GM13977 (cell line): ENCODE measurements around the gene THADA.

ENCODE experiments used
- DNase-seq: peaks from one replicate; pipeline ENCODE4 v3.0.0; 2012; ENCODE audit warnings: low spot score
- in situ Hi-C: fragments of 300-500 bp; cut with MboI; formaldehyde crosslinking; loops from one replicate; pipeline ENCODE4 v1.12.0; 2022; ENCODE audit warnings: low sequenced_read_pairs, low pct_unique_long_range_greater_than_20kb, mixed read lengths, inconsistent platforms; ENCODE audit not compliant: unreplicated experiment
- TF ChIP-seq, protein P1 (sequence below): IDR thresholded peaks from 2 replicates; pipeline ENCODE4 v1.5.1; 2012; ENCODE audit warnings: mild to moderate bottlenecking, control low read depth; ENCODE audit not compliant: insufficient read depth; ENCODE audit errors: extremely low read depth, missing control alignments

THADA gene

DNA sequence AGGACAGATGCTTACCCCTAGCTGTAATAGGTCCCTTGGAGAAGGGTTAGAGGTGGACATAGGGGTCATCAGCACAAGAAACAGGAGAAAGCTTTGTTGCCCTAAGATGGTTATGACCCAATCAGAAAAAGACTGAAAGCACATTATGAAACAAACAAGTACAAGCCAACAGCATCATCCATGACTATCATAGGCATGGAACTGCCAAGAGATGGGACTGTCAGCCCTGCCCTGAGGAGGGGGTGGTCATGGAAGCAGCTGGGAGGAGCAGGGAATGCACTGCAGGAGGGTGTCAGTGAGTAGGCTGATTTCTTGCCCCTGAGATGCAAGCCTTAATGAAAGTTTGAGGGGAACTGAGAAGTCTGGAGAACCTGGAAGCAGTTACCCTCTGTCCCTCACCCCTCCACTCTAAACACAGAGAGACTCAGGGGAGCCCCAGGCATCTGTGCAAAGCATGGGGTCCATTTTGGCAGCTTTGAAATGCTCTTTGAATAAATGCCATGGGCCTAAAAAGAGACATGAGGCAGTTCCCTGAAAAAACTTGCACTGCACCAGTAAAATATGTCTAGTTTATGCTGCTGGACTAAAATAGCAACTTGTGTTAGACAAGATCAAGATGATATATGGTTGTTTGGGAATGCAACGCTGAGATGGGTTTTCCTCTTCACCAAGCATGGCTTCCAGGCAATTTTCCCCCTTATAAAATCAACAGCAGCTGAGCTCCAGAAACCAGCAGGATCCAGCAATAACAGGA, 246.8 kb downstream of the THADA start:
- DNase-seq, result no peak
- in situ Hi-C loops, result no loop called here
- TF ChIP-seq, protein P1, sequence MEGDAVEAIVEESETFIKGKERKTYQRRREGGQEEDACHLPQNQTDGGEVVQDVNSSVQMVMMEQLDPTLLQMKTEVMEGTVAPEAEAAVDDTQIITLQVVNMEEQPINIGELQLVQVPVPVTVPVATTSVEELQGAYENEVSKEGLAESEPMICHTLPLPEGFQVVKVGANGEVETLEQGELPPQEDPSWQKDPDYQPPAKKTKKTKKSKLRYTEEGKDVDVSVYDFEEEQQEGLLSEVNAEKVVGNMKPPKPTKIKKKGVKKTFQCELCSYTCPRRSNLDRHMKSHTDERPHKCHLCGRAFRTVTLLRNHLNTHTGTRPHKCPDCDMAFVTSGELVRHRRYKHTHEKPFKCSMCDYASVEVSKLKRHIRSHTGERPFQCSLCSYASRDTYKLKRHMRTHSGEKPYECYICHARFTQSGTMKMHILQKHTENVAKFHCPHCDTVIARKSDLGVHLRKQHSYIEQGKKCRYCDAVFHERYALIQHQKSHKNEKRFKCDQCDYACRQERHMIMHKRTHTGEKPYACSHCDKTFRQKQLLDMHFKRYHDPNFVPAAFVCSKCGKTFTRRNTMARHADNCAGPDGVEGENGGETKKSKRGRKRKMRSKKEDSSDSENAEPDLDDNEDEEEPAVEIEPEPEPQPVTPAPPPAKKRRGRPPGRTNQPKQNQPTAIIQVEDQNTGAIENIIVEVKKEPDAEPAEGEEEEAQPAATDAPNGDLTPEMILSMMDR, result no peak

DNA sequence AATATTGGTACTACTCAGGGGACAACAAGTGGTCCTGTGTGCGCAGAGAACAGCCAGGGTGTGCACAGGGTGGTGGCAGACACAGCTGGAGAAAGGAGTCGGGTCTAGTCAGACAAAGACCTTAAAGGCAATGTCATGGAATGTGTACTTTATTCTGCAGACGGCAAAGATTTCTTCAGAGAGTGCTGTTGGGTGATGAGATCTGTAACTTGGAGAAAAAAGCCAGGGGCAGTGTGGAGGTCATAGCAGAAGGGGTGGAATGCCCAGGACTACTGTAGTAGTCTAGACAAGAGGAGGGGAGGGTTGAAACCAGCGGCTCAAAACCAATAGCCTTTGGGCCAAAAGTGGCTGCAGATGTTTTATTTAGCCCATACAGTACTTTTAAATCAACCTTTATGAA, 248.1 kb downstream of the THADA start:
- TF ChIP-seq, protein P1, result no peak
- DNase-seq, result no peak
- in situ Hi-C loops, result no loop called here

DNA sequence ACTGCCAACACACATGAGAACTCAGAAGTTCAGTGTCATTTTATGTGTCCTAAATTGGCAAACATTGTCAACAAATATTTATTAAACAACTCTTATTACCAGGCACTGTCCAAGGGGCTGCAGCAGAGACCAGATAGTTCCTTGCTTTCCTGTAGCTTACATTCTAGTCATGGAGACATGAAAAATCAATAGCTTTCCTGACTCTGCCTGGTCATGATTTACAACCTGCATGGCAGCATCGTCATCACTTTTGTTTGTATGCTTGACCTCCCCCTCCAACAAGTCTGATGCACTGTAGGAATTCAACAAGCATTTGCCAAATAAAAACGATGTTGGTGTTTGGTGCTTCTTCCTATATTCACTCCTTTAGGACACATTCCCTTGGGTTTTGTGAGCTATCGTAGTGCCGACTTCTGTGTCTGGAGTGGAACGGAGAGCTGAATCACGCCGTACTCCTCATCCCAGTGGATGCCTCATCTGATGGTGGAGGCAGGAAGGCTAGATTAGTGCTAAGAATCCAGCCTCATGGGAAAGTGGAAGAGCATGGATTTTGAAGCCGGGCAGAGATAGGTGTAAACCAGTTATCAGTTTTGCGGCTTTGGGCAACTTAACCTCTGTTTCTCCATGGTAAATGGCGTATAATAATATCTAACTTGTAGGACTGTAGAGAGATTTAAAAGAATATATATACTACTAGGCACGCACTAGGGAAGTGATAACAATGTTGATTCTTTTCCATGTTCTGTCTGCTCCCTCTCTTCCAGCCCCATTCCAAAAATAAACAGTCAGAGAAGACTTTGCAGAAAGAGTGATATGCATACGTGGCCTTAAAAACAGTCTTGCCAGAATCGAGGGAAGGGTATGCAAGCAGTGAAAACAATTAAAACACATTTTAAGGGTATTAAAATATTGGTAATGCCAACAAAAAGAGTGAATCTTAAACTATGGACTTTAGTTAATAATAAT, 249.0 kb downstream of the THADA start:
- in situ Hi-C loops, result no loop called here
- TF ChIP-seq, protein P1, result no peak
- DNase-seq, result no peak

DNA sequence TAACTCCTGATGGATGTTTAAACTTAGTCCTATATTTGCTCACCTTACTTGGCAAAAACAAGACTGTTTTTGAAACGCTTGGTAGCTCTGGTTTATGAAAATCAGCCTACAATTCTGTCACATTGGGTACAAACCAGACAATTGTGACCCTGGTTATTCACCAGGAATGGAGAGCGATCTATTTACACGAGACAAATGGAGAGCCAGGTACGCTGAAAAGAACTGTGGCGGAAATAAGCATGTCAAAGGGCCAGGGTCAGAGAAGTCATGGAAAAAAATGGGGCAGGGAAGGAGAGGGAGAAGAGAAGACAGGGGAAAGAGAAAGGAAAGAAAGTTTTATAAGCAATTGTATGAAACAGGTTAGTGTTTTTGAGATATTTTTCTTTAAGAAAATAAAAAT, 250.0 kb downstream of the THADA start:
- in situ Hi-C loops, result no loop called here
- TF ChIP-seq, protein P1, result no peak
- no peak for DNase-seq

DNA sequence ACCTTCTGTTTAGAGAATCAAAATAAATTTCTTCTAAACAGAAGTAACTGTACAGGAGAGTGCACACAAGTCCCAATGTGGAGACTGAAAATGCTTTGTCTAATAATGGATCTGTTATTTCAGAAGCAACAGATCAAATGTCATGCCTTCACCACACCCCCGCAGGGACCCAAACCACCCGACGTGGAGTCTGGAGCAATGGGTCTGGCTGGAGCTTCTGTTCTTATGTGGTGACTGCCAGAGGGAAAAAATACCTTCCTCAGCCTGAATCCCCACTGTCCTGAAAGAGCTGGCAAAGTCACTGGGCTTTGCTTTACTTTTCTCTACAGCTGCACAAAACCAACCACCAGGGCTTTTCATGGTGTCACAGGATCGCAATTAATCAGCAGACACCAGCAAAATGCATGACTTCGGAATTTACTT, 250.4 kb downstream of the THADA start:
- TF ChIP-seq, protein P1, result no peak
- in situ Hi-C loops, result no loop called here
- DNase-seq, result no peak

DNA sequence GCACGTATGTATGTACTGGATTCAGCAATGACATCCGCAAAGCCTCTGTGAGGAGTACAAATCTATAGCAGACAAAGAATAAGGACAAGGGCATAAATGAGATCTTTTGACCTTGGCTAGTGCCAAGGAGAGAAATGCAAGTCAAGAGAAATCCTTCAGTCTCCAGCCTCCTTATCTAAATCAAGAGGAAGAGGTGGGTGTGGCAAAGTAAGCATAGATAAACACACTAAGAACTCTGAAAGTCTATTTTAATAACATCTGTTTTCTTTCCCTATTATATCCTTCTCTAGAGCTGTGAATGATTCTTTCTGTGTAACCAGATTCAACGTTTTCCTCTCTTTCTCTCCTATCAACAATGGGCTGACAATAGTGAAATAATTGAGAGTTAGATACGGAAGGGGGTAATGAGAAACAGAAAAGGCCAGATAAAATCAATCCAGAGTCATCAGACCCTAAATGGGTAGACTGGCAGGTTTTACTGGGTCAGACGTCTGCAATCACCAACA, 250.9 kb downstream of the THADA start:
- in situ Hi-C loops, result no loop called here
- TF ChIP-seq, protein P1, result no peak
- DNase-seq, result no peak
